ENCODE results near the gene MYO1C. TPM values are rescaled to one million over a fixed set of nuclear protein-coding genes. Genes with fewer than 3 reads are reported as not detected.

MYO1C gene
- total and polyA plus RNA-seq, 12 donors, result 11.6 to 103 (median 71.3) TPM

GRCh38 chr17:1470755-1471462, 21.6 kb downstream of the MYO1C start:
- peaks cover 0 to 53% of the 10 kb centered on the region in 2 donors for H3K36me3 ChIP-seq (replicated peaks in 1 of 2)

DNA sequence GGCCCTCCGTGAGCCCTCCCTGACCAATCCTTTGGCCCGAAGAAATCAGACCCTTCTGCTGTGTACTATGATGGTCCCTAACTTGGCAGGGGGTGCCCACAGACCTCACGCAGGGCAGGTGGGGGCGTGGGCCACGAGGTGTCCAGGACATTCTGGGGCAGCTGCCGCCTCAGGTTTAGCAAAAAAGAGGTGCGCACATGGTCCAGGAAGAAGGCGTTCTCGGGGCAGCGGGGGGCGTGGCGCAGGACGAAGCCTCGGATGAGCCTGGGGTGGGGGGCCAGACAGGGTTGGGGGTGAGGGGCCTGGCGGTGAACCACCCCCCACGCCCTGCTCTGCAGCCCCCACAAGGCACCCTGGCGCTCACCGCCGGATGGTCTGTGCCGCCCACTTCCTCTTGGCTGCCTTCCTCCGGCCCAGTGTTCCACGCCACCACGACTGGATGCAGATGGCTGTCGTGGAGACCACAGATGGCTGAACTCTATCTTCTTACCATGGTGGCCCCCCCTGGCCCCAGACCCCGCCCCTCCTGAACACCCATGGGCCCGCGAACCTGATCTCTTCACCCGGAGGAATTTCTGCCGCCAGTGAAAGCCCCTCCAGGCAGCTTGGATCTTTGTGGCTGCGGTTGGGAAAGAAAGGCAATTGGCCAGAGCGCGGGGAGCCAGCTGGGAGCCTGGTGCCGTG, 22.3 kb downstream of the MYO1C start:
- Histone ChIP-seq H3K27ac (no peak overlapping the region), H3K27me3 (no peaks in the 10 kb centered on the region), H3K36me3 (replicated peaks in 1 of 2) (peaks cover 0 to 49% of the 10 kb centered on the region in 2 donors), H3K4me1 (replicated peaks in 1 of 2) (no peaks in the 10 kb centered on the region), H3K9me3 (replicated peaks in 1 of 3) (no peaks in the 10 kb centered on the region), H3K4me3 (no peak overlapping the region)
- WGBS, 4 donors, result 77 to 91% (median 82%) methylated on average over 10 to 33 of the region's 33 CpGs
- intact Hi-C loops (cut with DNase I), result no loop called here
- DNase-seq, result no peak
- TF ChIP-seq POLR2A (IDR thresholded peaks at IDR 0.05) (no peak), CTCF (IDR thresholded peaks at IDR 0.05) (no peak)

More at GRCh38 chr17:1470755-1471462, 21.6 kb downstream of the MYO1C start:
- H3K9me3 ChIP-seq (replicated peaks in 1 of 3), result no peaks in the 10 kb centered on the region
- no peak for TF ChIP-seq POLR2A (IDR thresholded peaks at IDR 0.05)
- no peak for TF ChIP-seq CTCF (IDR thresholded peaks at IDR 0.05)
- H3K4me1 ChIP-seq (replicated peaks in 1 of 2), result no peaks in the 10 kb centered on the region
- 86 to 93% (median 89%) methylated on average over 17 to 25 of the region's 25 CpGs for WGBS, 4 donors
- no peak overlapping the region for H3K4me3 ChIP-seq
- DNase-seq, result no peak
- intact Hi-C loops (cut with DNase I), result no loop called here
- no peak overlapping the region for H3K27ac ChIP-seq
- no peaks in the 10 kb centered on the region for H3K27me3 ChIP-seq

- Histone ChIP-seq H3K9me3 (replicated peaks in 1 of 3) (no peaks in the 10 kb centered on the region), H3K36me3 (replicated peaks in 1 of 2) (peaks cover 0 to 46% of the 10 kb centered on the region in 2 donors), H3K4me3 (no peak overlapping the region), H3K27me3 (no peaks in the 10 kb centered on the region), H3K27ac (peak overlapping the region in 1 of 5 donors; percentile 61), H3K4me1 (replicated peaks in 1 of 2) (no peaks in the 10 kb centered on the region)
- no peak for TF ChIP-seq CTCF (IDR thresholded peaks at IDR 0.05)
- WGBS, 4 donors, result 73 to 87% (median 80%) methylated on average over 28 of the region's 28 CpGs
- peak in 1 of 7 donors; percentile 41 for DNase-seq
- intact Hi-C loops (cut with DNase I), result no loop called here
Observed at GRCh38 chr17:1469231-1469852, 23.1 kb downstream of the MYO1C start.

GRCh38 chr17:1467898-1468492, 24.5 kb downstream of the MYO1C start:
- Histone ChIP-seq H3K4me1 (replicated peaks in 1 of 2) (no peaks in the 10 kb centered on the region), H3K27me3 (no peaks in the 10 kb centered on the region), H3K27ac (peak overlapping the region in 1 of 5 donors; percentile 61), H3K36me3 (replicated peaks in 1 of 2) (peaks cover 0 to 47% of the 10 kb centered on the region in 2 donors), H3K4me3 (no peak overlapping the region), H3K9me3 (replicated peaks in 1 of 3) (no peaks in the 10 kb centered on the region)
- DNase-seq, result peak in 4 of 7 donors; percentile 32 to 50 (median 44)
- TF ChIP-seq CTCF (IDR thresholded peaks at IDR 0.05) (no peak), POLR2A (IDR thresholded peaks at IDR 0.05) (no peak)
- intact Hi-C loops (cut with DNase I), result no loop called here
- WGBS, 4 donors, result 74 to 93% (median 80%) methylated on average over 3 to 21 of the region's 21 CpGs
